Measurements from ENCODE around the gene RFPL2.

Gene RFPL2

GRCh38 chr22:32204856-32205722 lies at the start of gene RFPL2:
Gene RFPL2, minus strand, starts transcription at chr22:32205073. Its CDS starts 2,622 bp downstream, at chr22:32202451.
- ChIA-PET CTCF (interaction anchor here (0.8 kb wide), 1 partner anchor 10 kb away, joined by 3 read pairs; no protein-coding TSS in a partner anchor), POLR2A (no interaction called here)
- DNase-seq (ENCODE audit: low read depth, low spot score): no peak
- H3K4me3 ChIP-seq (ENCODE audit: low read depth, low read length): no peak within 1 kb of the TSS
- TF ChIP-seq CTCF (IDR thresholded peaks at IDR 0.05; ENCODE audit: insufficient read depth, low read length, missing control alignments): no peak

- no peak for TF ChIP-seq CTCF (IDR thresholded peaks at IDR 0.05; ENCODE audit: insufficient read depth, low read length, missing control alignments)
- POLR2A ChIA-PET: no interaction called here
- H3K4me3 ChIP-seq (ENCODE audit: low read depth, low read length): no peak overlapping the region
- CTCF ChIA-PET: interaction anchor here (1.4 kb wide), 1 partner anchor 20 kb away, joined by 3 read pairs; no protein-coding TSS in a partner anchor
- no peak for DNase-seq (ENCODE audit: low read depth, low spot score)
Observed at GRCh38 chr22:32249231-32249630, 44.4 kb upstream of the RFPL2 start.

GRCh38 chr22:32248276-32248675 lies 43.4 kb upstream of the RFPL2 start:
- TF ChIP-seq CTCF (IDR thresholded peaks at IDR 0.05; ENCODE audit: insufficient read depth, low read length, missing control alignments): no peak
- DNase-seq (ENCODE audit: low read depth, low spot score): no peak
- ChIA-PET CTCF (no interaction called here), POLR2A (no interaction called here)
- no peak overlapping the region for H3K4me3 ChIP-seq (ENCODE audit: low read depth, low read length)

GRCh38 chr22:32246166-32246565 lies 41.3 kb upstream of the RFPL2 start:
- ChIA-PET POLR2A (no interaction called here), CTCF (no interaction called here)
- TF ChIP-seq CTCF (IDR thresholded peaks at IDR 0.05; ENCODE audit: insufficient read depth, low read length, missing control alignments): no peak
- no peak overlapping the region for H3K4me3 ChIP-seq (ENCODE audit: low read depth, low read length)
- no peak for DNase-seq (ENCODE audit: low read depth, low spot score)

GRCh38 chr22:32245042-32245441 lies 40.2 kb upstream of the RFPL2 start:
- no peak for DNase-seq (ENCODE audit: low read depth, low spot score)
- POLR2A ChIA-PET: no interaction called here
- CTCF ChIA-PET: no interaction called here
- TF ChIP-seq CTCF (IDR thresholded peaks at IDR 0.05; ENCODE audit: insufficient read depth, low read length, missing control alignments): no peak
- H3K4me3 ChIP-seq (ENCODE audit: low read depth, low read length): no peak overlapping the region

GRCh38 chr22:32244547-32244946 lies 39.7 kb upstream of the RFPL2 start:
- DNase-seq (ENCODE audit: low read depth, low spot score): no peak
- H3K4me3 ChIP-seq (ENCODE audit: low read depth, low read length): no peak overlapping the region
- TF ChIP-seq CTCF (IDR thresholded peaks at IDR 0.05; ENCODE audit: insufficient read depth, low read length, missing control alignments): no peak
- POLR2A ChIA-PET: no interaction called here
- CTCF ChIA-PET: no interaction called here
